Neural cell (in vitro differentiated cells): Measurements from ENCODE around the gene MT4. TPM values are rescaled to one million over a fixed set of nuclear protein-coding genes. Genes with fewer than 3 reads are reported as not detected.
A peak's percentile ranks its signal among the peaks of the same experiment; 100 is the strongest.

ENCODE experiments used
- H2AFZ ChIP-seq: fragments of 200-600, 300-800 bp; sonication (generic), shearing (Covaris generic); 2 replicates; pipeline ENCODE4 v1.6.0; 2014; ENCODE audit warnings: low read depth, mild to moderate bottlenecking, antibody characterized with exemption, low read length, moderate library complexity
- H3F3A ChIP-seq: fragments of 200-600 bp; shearing (Covaris generic); 2 replicates; pipeline ENCODE4 v1.6.1; 2016; ENCODE audit warnings: mild to moderate bottlenecking, moderate library complexity, mixed read lengths, antibody characterized with exemption, low read length; ENCODE audit not compliant: insufficient read depth, poor library complexity, severe bottlenecking
- H3K27ac ChIP-seq: fragments of 200-600, 300-800 bp; sonication (generic), shearing (Covaris generic); 2 replicates; pipeline ENCODE4 v1.5.1; 2014; ENCODE audit warnings: mild to moderate bottlenecking, low read length, moderate library complexity
- H3K27me3 ChIP-seq: fragments of 300-800, 200-600 bp; sonication (generic), shearing (Covaris generic); 2 replicates; pipeline ENCODE4 v1.6.0; 2014; ENCODE audit warnings: mild to moderate bottlenecking, low read depth, low read length, moderate library complexity; ENCODE audit not compliant: insufficient read depth
- H3K36me3 ChIP-seq: fragments of 300-800, 200-600 bp; sonication (generic), shearing (Covaris generic); 2 replicates; pipeline ENCODE4 v1.5.1; 2014; ENCODE audit warnings: mild to moderate bottlenecking, antibody characterized with exemption, low read length, moderate library complexity; ENCODE audit not compliant: insufficient read depth
- H3K4me2 ChIP-seq: fragments of 300-800, 200-600 bp; sonication (generic), shearing (Covaris generic); 2 replicates; pipeline ENCODE4 v1.6.0; 2014; ENCODE audit warnings: mild to moderate bottlenecking, low read length
- H3K4me3 ChIP-seq: fragments of 300-800, 200-600 bp; sonication (generic), shearing (Covaris generic); 2 replicates; pipeline ENCODE4 v1.5.1; 2014; ENCODE audit warnings: mild to moderate bottlenecking, low read length, moderate library complexity
- H3K79me2 ChIP-seq: fragments of 200-600 bp; shearing (Covaris generic); replicated peaks from 2 replicates; pipeline ENCODE4 v1.6.0; 2014; ENCODE audit warnings: mild to moderate bottlenecking, low read length, moderate library complexity; ENCODE audit not compliant: insufficient read depth
- H3K9ac ChIP-seq: fragments of 300-800, 200-600 bp; sonication (generic), shearing (Covaris generic); 2 replicates; pipeline ENCODE4 v1.6.1; 2016; ENCODE audit warnings: mild to moderate bottlenecking, low read length, mixed read lengths
- H3K9me2 ChIP-seq: fragments of 200-600 bp; shearing (Covaris generic); 2 replicates; pipeline ENCODE4 v1.6.1; 2016; ENCODE audit warnings: mild to moderate bottlenecking, low read length, mixed read lengths; ENCODE audit not compliant: insufficient read depth
- H3K9me3 ChIP-seq: fragments of 200-600, 300-800 bp; sonication (generic), shearing (Covaris generic); 2 replicates; pipeline ENCODE4 v1.6.1; 2016; ENCODE audit warnings: mild to moderate bottlenecking, mixed run types, low read length, moderate library complexity, mixed read lengths
- H4K20me1 ChIP-seq: fragments of 200-600 bp; shearing (Covaris generic); 2 replicates; pipeline ENCODE4 v1.6.1; 2016; ENCODE audit warnings: mild to moderate bottlenecking, mixed run types; ENCODE audit not compliant: insufficient read depth
- EP300 ChIP-seq: fragments of 450-650 bp; conservative IDR thresholded peaks from 2 replicates; pipeline ENCODE4 v1.6.1; 2014; ENCODE audit warnings: antibody characterized with exemption, mild to moderate bottlenecking, moderate library complexity; ENCODE audit not compliant: poor library complexity, severe bottlenecking
- EZH2 ChIP-seq: fragments of 200-600, 300-800 bp; shearing (Covaris generic), sonication (generic); IDR thresholded peaks from 2 replicates; pipeline ENCODE4 v1.6.1; 2014; ENCODE audit warnings: antibody characterized with exemption, low read length, borderline replicate concordance, mild to moderate bottlenecking; ENCODE audit not compliant: insufficient read depth, poor library complexity, severe bottlenecking
- MXI1 ChIP-seq: fragments of 450-650 bp; conservative IDR thresholded peaks from 2 replicates; pipeline ENCODE4 v1.6.1; 2014; ENCODE audit warnings: antibody characterized with exemption, mild to moderate bottlenecking; ENCODE audit not compliant: poor library complexity, severe bottlenecking
- POLR2AphosphoS5 ChIP-seq: IDR thresholded peaks from 2 replicates; pipeline ENCODE4 v1.6.1; 2012
- RAD21 ChIP-seq: fragments of 450-650 bp; conservative IDR thresholded peaks from 2 replicates; pipeline ENCODE4 v1.6.1; 2014; ENCODE audit warnings: antibody characterized with exemption, mild to moderate bottlenecking, moderate library complexity
- SMC3 ChIP-seq: fragments of 450-650 bp; conservative IDR thresholded peaks from 2 replicates; pipeline ENCODE4 v1.6.1; 2014; ENCODE audit warnings: antibody characterized with exemption, mild to moderate bottlenecking, moderate library complexity; ENCODE audit not compliant: poor library complexity
- TAF1 ChIP-seq: IDR thresholded peaks from 2 replicates; pipeline ENCODE4 v1.6.1; 2012; ENCODE audit warnings: low read depth
- polyA plus RNA-seq: library from polyadenylated mRNA; depleted of rRNA; stranded (reverse); fragments of >200 nt; gene quantifications from 2 replicates; pipeline ENCODE4 v1.2.3, GENCODE V29; 2014
- TF ChIP-seq, protein P1 (sequence below): IDR thresholded peaks from 2 replicates; pipeline ENCODE4 v1.6.1; 2012; ENCODE audit warnings: borderline replicate concordance
- TF ChIP-seq, protein P2 (sequence below): fragments of 450-650 bp; IDR thresholded peaks from 2 replicates; pipeline ENCODE4 v1.5.1; 2014; ENCODE audit warnings: antibody characterized with exemption, mild to moderate bottlenecking, moderate library complexity; ENCODE audit not compliant: poor library complexity, severe bottlenecking

Gene MT4
- polyA plus RNA-seq, 1 donor from 2014 or later = not detected

DNA sequence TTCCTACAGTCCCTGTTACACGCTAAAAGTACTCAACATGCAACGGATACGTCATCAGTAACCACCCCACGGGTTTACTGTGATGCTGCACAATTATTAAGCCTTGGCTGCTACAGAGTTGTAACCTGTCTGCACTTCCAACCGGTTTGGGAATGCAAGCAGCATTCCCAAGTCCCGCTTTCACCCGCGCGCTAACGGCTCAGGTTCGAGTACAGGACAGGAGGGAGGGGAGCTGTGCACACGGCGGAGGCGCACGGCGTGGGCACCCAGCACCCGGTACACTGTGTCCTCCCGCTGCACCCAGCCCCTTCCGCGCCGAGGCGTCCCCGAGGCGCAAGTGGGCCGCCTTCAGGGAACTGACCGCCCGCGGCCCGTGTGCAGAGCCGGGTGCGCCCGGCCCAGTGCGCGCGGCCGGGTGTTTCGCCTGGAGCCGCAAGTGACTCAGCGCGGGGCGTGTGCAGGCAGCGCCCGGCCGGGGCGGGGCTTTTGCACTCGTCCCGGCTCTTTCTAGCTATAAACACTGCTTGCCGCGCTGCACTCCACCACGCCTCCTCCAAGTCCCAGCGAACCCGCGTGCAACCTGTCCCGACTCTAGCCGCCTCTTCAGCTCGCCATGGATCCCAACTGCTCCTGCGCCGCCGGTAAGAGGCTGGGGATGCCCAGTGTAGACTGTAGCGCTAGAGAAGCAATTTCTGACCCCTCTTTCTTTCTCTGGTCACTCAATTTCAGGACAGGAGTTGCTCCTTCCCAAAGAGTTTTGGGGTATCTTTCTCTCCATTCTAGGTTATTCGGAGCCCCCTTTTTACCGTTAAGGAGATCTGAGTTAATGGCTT, 43.4 kb downstream of the MT4 start, which contains the start of gene MT2A:
Gene MT2A (plus strand): TSS at position 542 of the 833 bp plus-strand sequence. CDS start 72 bp downstream, at position 614.
- no peaks in the 10 kb centered on the region for H3F3A ChIP-seq
- H3K27me3 ChIP-seq = peaks cover 52% of the 10 kb centered on the region
- peak within 1 kb of the TSS; percentile 30 for H3K4me2 ChIP-seq
- H3K9me3 ChIP-seq = no peaks in the 10 kb centered on the region
- no peaks in the 10 kb centered on the region for H3K79me2 ChIP-seq
- no peak within 1 kb of the TSS for H3K27ac ChIP-seq
- no peaks in the 10 kb centered on the region for H3K36me3 ChIP-seq
- TF ChIP-seq SMC3 (no peak), EP300 (no peak)
- TF ChIP-seq, protein P1, sequence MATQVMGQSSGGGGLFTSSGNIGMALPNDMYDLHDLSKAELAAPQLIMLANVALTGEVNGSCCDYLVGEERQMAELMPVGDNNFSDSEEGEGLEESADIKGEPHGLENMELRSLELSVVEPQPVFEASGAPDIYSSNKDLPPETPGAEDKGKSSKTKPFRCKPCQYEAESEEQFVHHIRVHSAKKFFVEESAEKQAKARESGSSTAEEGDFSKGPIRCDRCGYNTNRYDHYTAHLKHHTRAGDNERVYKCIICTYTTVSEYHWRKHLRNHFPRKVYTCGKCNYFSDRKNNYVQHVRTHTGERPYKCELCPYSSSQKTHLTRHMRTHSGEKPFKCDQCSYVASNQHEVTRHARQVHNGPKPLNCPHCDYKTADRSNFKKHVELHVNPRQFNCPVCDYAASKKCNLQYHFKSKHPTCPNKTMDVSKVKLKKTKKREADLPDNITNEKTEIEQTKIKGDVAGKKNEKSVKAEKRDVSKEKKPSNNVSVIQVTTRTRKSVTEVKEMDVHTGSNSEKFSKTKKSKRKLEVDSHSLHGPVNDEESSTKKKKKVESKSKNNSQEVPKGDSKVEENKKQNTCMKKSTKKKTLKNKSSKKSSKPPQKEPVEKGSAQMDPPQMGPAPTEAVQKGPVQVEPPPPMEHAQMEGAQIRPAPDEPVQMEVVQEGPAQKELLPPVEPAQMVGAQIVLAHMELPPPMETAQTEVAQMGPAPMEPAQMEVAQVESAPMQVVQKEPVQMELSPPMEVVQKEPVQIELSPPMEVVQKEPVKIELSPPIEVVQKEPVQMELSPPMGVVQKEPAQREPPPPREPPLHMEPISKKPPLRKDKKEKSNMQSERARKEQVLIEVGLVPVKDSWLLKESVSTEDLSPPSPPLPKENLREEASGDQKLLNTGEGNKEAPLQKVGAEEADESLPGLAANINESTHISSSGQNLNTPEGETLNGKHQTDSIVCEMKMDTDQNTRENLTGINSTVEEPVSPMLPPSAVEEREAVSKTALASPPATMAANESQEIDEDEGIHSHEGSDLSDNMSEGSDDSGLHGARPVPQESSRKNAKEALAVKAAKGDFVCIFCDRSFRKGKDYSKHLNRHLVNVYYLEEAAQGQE = peak; percentile 32
- peak within 1 kb of the TSS; percentile 62 for H3K4me3 ChIP-seq
- no peak within 1 kb of the TSS for H2AFZ ChIP-seq
- no peaks in the 10 kb centered on the region for H3K9me2 ChIP-seq
- no peak within 1 kb of the TSS for H3K9ac ChIP-seq
- H4K20me1 ChIP-seq = no peaks in the 10 kb centered on the region

DNA sequence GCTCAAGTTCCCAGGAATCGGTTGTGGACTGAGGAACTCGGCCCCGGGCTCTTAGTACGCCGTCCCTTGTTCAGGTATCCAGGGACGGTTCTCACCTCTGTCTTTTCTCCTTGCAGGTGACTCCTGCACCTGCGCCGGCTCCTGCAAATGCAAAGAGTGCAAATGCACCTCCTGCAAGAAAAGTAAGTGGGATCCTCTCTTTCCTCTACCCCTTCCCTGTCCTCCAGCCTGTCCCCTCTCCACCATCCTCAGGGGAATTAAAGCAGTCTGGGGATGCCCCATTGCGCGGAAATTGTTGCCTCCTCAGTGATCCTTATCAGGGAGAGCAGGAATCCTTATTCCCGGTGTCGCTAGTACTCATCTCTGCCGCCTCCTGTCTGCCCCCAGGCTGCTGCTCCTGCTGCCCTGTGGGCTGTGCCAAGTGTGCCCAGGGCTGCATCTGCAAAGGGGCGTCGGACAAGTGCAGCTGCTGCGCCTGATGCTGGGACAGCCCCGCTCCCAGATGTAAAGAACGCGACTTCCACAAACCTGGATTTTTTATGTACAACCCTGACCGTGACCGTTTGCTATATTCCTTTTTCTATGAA, 44.1 kb downstream of the MT4 start:
- Histone ChIP-seq H3K9me2 (no peaks in the 10 kb centered on the region), H3K9me3 (no peaks in the 10 kb centered on the region), H3K36me3 (no peaks in the 10 kb centered on the region), H4K20me1 (no peaks in the 10 kb centered on the region), H3K9ac (no peak overlapping the region), H3K27ac (no peak overlapping the region), H2AFZ (no peak overlapping the region), H3K4me2 (no peak overlapping the region), H3K4me3 (peak overlapping the region; percentile 62), H3K79me2 (no peaks in the 10 kb centered on the region), H3K27me3 (peaks cover 59% of the 10 kb centered on the region), H3F3A (no peaks in the 10 kb centered on the region)
- TF ChIP-seq TAF1 (no peak), MXI1 (no peak), EP300 (no peak), SMC3 (no peak), POLR2AphosphoS5 (no peak), RAD21 (no peak), EZH2 (no peak)
- TF ChIP-seq, protein P2, sequence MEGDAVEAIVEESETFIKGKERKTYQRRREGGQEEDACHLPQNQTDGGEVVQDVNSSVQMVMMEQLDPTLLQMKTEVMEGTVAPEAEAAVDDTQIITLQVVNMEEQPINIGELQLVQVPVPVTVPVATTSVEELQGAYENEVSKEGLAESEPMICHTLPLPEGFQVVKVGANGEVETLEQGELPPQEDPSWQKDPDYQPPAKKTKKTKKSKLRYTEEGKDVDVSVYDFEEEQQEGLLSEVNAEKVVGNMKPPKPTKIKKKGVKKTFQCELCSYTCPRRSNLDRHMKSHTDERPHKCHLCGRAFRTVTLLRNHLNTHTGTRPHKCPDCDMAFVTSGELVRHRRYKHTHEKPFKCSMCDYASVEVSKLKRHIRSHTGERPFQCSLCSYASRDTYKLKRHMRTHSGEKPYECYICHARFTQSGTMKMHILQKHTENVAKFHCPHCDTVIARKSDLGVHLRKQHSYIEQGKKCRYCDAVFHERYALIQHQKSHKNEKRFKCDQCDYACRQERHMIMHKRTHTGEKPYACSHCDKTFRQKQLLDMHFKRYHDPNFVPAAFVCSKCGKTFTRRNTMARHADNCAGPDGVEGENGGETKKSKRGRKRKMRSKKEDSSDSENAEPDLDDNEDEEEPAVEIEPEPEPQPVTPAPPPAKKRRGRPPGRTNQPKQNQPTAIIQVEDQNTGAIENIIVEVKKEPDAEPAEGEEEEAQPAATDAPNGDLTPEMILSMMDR = no peak
- TF ChIP-seq, protein P1 = no peak
